ENCODE measurements around the gene RNASEH2B.

RNASEH2B gene

GRCh38 chr13:50910485-50910805 lies 854 bp downstream of the RNASEH2B start:
- peak; percentile 29 for DNase-seq

DNA sequence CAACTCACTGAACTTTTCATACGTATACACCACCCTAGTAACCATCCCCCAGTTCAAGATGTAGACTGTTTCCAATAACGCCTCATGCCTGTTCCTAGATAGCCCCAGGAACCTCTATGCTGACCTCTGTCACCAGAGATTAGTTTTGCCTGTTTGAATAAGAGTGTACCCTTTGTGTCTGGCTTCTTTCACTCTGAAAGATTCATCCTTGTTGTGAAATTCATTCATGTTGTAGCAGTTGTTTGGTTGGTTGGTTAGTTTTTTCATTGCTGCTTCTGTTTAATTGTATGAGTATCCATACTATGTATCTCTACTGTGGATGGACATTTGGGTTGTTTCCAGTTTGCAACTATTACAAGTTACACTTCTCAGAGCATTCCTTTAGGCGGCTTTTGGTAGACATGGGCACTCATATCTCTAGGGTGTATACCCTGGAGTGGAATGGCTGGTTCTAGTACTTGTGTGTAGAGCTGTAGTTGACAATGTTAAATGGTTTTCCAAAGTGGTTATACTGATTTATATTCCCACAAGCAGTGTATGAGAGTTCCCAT lies 1.6 kb downstream of the RNASEH2B start:
- no peak for DNase-seq

DNA sequence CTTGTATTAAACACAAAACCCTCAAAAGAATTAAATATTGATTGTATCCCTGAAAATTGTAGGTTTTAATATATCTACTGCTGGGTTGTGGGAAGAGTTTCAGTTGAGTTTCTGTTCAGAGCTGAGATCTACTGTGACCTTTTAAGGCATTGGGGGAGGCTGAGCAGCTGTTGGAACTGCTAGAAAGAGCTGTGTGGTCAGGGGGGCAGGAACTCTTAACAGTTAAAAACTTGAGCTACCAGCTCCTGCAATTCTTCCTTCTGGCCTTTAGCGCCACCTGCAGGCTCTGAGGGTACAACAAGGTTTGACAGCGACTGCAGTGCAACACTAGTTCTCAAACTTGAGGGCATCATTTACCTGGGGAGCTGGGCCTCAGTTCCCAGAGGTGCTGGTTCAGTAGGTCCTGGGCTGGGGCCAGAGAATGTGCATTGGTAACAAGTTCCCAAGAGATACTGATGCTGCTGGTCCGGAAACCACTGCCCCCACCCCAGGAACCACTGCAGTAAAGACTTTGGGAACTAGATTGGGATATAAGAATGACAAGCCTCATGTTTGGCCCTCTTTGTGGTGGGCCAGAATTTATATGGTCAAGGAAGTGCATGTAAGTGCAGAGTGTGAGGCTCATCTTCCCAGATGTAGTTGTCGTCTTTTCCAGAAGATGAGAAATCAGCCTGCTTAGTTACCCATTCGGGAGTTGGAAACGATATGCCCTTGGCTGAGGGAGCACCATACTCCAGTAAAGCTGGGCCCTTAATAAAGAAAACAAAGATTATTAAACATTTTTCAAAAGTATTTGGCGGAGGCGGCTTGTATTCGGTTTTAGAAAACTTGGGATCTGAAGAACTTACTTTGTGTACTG lies 2.6 kb downstream of the RNASEH2B start:
- DNase-seq, result peak; percentile 67

DNA sequence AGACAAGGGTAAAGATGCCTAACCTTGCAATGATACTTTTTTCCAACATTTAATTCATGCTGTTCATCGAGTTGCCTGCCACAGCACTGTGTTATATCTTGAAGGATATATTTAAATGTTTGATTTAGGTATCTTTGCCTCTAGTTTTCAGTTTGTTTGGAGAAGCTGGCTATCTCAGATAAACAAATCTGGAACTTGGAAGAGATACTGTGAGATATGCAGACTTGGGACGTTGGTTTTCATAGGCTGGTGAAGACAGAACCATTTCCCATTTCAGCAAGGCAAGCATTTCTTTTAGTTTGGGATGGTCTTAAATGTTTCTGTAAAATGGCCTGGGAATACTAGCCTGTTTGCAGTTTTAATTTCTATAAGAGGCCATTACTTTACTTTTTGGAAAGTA lies 3.3 kb downstream of the RNASEH2B start:
- DNase-seq, result no peak

- no peak for DNase-seq
Observed at GRCh38 chr13:50914176-50914700, 4.6 kb downstream of the RNASEH2B start.

DNA sequence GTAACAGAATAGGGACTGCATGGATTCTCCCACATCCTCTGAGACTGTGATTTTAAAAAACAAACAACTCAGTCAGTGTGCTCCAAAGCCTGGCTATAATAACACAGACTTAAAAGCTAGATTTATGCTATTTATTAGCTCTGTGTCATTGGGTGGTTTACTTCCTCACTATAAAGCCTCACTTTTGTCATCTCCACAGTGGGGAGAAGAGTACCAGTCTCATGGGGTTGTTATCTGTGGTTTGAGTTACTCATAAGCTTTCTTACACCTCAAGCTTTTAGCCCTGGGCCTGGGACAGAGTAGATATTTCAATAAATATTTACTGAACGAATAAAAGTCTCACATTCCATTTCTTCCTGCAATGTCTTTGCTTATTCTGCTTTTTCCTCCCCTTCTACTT lies 5.3 kb downstream of the RNASEH2B start:
- DNase-seq, result no peak

DNA sequence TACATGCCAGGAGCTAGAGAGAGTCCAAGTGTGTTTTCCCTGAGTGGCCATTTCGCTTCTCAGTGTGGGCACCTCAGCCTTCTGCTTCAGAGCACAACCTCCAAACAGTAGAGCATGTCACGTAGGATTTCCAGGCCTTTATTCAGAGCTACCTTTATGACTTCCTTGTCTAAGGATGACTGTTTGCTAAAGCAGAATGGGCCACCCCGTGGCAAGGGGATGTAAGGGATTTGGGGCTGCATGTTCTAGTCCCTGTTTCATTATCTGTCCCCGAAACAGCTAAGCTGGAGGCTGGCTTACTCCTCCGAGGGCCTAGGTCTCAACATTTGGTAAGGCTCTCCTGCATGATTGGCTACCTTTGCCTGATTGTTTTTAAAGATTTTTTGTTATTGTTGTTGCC lies 6.0 kb downstream of the RNASEH2B start:
- DNase-seq, result no peak

- DNase-seq, result no peak
Observed at GRCh38 chr13:50916701-50917184, 7.2 kb downstream of the RNASEH2B start.

- DNase-seq, result no peak
Observed at GRCh38 chr13:50917572-50917971, 8.0 kb downstream of the RNASEH2B start.

DNA sequence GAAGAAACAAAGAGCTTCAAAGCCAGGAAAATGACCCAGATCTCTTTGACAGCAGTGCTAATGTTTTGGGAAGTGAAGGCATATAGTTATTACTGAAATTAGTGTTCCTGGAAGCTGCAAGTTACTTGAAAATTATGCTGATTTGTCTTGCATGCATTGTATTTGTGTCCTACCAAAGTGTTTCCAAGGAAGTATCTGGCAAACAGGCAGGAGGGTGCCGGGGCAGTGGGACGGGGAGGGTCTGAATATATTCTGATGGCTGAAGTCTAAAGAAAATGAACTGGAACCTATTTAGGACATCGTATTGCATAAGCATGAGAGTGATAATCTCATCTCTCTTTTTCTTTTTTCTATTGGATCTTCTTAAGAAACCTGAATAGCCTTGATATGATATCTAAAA lies 9.0 kb downstream of the RNASEH2B start:
- no peak for DNase-seq

- no peak for DNase-seq
Observed at GRCh38 chr13:50919277-50919676, 9.7 kb downstream of the RNASEH2B start.

DNA sequence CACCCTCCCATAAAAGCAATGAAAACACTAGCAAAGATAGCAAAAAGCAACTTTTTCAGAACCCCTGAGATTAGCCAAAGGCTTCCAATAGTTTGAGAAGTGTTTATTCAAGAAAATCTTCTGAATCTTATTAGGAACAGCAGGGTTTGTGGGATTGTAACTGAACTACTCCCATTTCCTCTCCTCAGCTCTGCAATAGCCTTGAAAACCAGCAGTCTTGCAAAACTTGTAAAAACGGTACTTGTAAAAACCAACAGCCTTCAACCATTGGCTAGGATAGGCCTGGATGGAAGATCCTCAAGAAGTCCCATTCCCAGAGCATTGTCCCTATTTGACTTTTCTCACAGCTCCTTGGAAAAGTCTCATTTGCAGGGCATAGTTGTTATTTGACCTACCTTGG lies 12.1 kb downstream of the RNASEH2B start:
- no peak for DNase-seq

DNA sequence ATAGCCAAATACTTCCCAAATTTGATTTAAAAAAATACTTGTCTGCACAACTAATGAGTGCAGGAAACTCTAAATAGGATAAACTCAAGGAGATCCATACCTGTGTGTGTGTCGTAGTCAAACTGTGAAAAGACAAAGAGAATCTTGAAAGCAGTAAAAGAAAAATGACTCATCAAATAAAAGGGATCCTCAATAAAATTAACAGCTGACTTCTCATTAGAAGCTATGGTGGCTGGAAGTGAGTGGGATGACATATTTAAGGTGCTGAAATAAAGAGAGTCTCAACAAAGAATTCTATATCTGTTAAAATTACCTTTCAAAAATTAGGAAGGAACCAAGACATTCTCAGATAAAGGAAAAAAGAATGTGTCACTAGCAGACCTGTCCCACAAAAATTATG lies 13.7 kb downstream of the RNASEH2B start:
- DNase-seq, result no peak

GRCh38 chr13:50924025-50924424 lies 14.4 kb downstream of the RNASEH2B start:
- DNase-seq, result no peak

GRCh38 chr13:50927701-50928100 lies 18.1 kb downstream of the RNASEH2B start:
- no peak for DNase-seq

DNA sequence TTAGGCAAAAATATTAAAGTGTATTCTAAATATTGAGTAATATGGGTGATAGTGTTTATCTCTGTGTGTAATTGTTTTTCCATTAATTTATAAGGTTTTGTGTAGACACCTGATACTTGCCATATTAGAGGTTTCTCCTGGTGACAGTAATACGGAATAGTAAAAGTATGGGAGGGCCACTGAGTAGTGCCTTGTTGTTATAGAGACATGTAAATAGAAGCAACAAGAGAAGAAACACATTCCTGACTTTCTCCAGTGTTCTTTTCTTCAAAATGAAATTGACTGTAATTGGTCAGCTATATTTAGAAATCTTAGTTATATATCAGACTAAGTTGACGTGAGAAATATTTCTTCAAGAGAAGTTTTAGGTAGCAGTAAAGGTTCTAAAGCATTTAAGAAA lies 18.5 kb downstream of the RNASEH2B start:
- no peak for DNase-seq

DNA sequence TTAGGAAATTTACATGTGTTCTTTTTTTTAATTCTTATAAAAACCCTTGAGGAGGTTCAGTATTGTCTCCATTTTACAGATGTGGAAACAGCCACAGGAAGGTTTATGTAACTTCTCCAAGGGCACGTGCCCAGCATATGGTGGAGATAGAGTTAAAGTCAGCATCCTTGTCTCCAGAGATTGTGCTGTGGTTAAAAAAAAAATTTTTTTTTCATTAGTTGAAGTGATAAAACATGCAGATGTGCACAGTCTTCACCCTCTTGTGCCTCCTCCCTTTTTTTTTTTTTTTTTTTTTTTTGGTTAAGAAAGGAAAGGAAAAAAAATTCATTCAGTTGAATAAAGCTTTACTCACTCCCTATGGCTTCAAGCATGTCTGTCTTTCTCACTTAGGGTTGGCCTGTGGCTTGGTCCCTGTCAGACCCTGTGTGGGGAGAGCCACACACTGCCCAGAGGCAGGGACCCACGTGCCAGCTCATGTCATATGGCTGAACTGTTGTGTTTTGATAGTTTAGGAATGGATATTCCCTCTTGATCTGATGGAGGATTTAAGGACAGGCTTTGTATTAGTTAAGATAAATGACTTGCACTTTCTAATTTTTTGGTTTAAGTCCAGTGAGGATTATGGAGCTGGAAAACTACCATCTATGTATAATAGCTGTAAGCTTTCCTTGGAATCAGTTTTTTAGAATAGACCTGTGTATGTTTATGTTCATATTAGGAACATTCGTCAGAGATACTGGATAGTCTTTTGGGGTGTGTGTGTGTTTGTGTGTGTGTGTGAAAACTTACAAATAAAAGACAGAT lies 19.3 kb downstream of the RNASEH2B start:
- no peak for DNase-seq

- no peak for DNase-seq
Observed at GRCh38 chr13:50932091-50932490, 22.5 kb downstream of the RNASEH2B start.

- no peak for DNase-seq
Observed at GRCh38 chr13:50934735-50935435, 25.3 kb downstream of the RNASEH2B start.

- no peak for DNase-seq
Observed at GRCh38 chr13:50936679-50937078, 27.1 kb downstream of the RNASEH2B start.

- DNase-seq, result no peak
Observed at GRCh38 chr13:50940509-50940908, 30.9 kb downstream of the RNASEH2B start.

DNA sequence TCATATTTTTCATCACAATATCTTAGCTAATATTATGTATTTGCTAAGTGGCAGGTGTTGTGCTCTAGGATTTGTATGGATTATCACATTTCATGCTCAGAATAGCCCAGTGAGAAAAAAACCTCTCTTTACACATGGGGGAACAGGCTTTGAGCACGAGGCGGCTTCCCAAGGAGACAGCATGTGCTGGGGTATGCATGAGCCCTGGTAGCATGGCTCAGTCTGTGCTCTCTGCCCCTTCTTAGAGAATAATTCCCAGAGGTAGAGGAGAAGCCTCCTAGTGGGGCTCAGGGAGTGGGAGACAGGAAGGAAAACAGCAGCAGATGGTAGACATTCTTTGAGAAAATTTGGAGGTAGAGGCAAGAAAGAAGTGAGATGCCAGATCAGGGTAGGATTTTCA lies 31.6 kb downstream of the RNASEH2B start:
- no peak for DNase-seq

Data from NCI-H1105 treated with DMSO at 0.1 percent for 48 hours (cell line).